Measurements from ENCODE around the gene PRPF39.

GRCh38 chr14:45144658-45145057, 60.7 kb downstream of the PRPF39 start:
- no peak for TF ChIP-seq REST (IDR thresholded peaks at IDR 0.05)
- TF ChIP-seq CTCF (IDR thresholded peaks at IDR 0.05; ENCODE audit: low read depth, low read length, missing input control) = no peak
- no peak for TF ChIP-seq SP1 (IDR thresholded peaks at IDR 0.05)
- TF ChIP-seq TAF1 (conservative IDR thresholded peaks at IDR 0.05) = no peak
- no peak for TF ChIP-seq JUND (IDR thresholded peaks at IDR 0.05)
- TF ChIP-seq EGR1 (IDR thresholded peaks at IDR 0.05; ENCODE audit: low read depth in 2 of 2) = no peak

Measured in liver (tissue), 3 donors.